GDM1 (cell line): ENCODE results near the gene MPP3.
A peak's percentile ranks its signal among the peaks of the same experiment; 100 is the strongest.
"Not testable (repeated sequence)": the region's sequence is repeated elsewhere in the genome, so short reads cannot be mapped to it uniquely, and the experiment has no call there.

Source experiments
- DNase-seq: peaks from one replicate; lab custom pipeline; 2025; lab: John Stamatoyannopoulos, UW

MPP3 gene

GRCh38 chr17:43832976-43833829 is at the start of gene MPP3:
MPP3 (minus strand) TSS chr17:43833146; CDS start chr17:43831906, 1,240 bp downstream.
- DNase-seq, result peak; percentile 35

GRCh38 chr17:43881758-43882505 is 49.0 kb upstream of the MPP3 start:
- no peak for DNase-seq

GRCh38 chr17:43881181-43881580 is 48.2 kb upstream of the MPP3 start:
- DNase-seq, result no peak

- DNase-seq, result no peak
Measured at GRCh38 chr17:43880420-43880991, 47.6 kb upstream of the MPP3 start.

- no peak for DNase-seq
Measured at GRCh38 chr17:43879723-43880419, 46.9 kb upstream of the MPP3 start.

- peak; percentile 44 for DNase-seq
Measured at GRCh38 chr17:43878260-43879175, 45.6 kb upstream of the MPP3 start.

GRCh38 chr17:43877451-43878155 is 44.7 kb upstream of the MPP3 start:
- DNase-seq, result no peak

GRCh38 chr17:43877031-43877430 is 44.1 kb upstream of the MPP3 start:
- no peak for DNase-seq

- DNase-seq, result no peak
Measured at GRCh38 chr17:43875476-43876147, 42.7 kb upstream of the MPP3 start.

GRCh38 chr17:43874293-43874692 is 41.3 kb upstream of the MPP3 start:
- no peak for DNase-seq

- no peak for DNase-seq
Measured at GRCh38 chr17:43873815-43874214, 40.9 kb upstream of the MPP3 start.

- DNase-seq, result no peak
Measured at GRCh38 chr17:43873091-43873490, 40.1 kb upstream of the MPP3 start.

- DNase-seq, result no peak
Measured at GRCh38 chr17:43871946-43872690, 39.2 kb upstream of the MPP3 start.

GRCh38 chr17:43869031-43869430 is 36.1 kb upstream of the MPP3 start:
- not testable (repeated sequence) for DNase-seq

GRCh38 chr17:43868226-43868994 is 35.5 kb upstream of the MPP3 start:
- DNase-seq, result no peak

GRCh38 chr17:43864161-43864984 is 31.4 kb upstream of the MPP3 start:
- DNase-seq, result no peak

GRCh38 chr17:43861960-43862359 is 29.0 kb upstream of the MPP3 start:
- no peak for DNase-seq
